K562 (cell line): Measurements from ENCODE around the gene POLN. TPM values are rescaled to one million over a fixed set of nuclear protein-coding genes. Genes with fewer than 3 reads are reported as not detected.

Experiments used
- CBX1 ChIP-seq: sonication (generic); IDR thresholded peaks from 2 replicates; pipeline ENCODE4 v1.6.1; 2016; ENCODE audit warnings: antibody characterized with exemption, low read depth, mild to moderate bottlenecking
- CCNT2 ChIP-seq: IDR thresholded peaks from 2 replicates; pipeline ENCODE4 v1.6.1; 2011; ENCODE audit warnings: borderline replicate concordance, low read depth, mild to moderate bottlenecking, moderate library complexity, mixed read lengths, low read length; ENCODE audit not compliant: insufficient read length; ENCODE audit errors: extremely low read depth
- COPS2 ChIP-seq: fragments of 450-650 bp; conservative IDR thresholded peaks from 2 replicates; pipeline ENCODE4 v1.6.1; 2016; ENCODE audit warnings: mild to moderate bottlenecking, moderate library complexity
- CREM ChIP-seq: IDR thresholded peaks from 2 replicates; pipeline ENCODE4 v1.6.1; 2014; ENCODE audit warnings: antibody characterized with exemption, low read depth
- KAT2B ChIP-seq: IDR thresholded peaks from one replicate; pipeline ENCODE4 v1.6.1; 2012; ENCODE audit warnings: low read depth, mild to moderate bottlenecking, control low read depth, inconsistent platforms, low read length, moderate library complexity
- NUFIP1 ChIP-seq: fragments of 450-650 bp; IDR thresholded peaks from 2 replicates; pipeline ENCODE4 v1.6.1; 2018; ENCODE audit not compliant: partially characterized antibody
- PML ChIP-seq: IDR thresholded peaks from 2 replicates; pipeline ENCODE4 v1.6.1; 2012; ENCODE audit warnings: low read length, inconsistent platforms
- PURB ChIP-seq: sonication (generic); formaldehyde crosslinking; IDR thresholded peaks from 2 replicates; pipeline ENCODE4 v1.9.0; 2021; ENCODE audit warnings: low read depth, mild to moderate bottlenecking, missing genetic modification reagents
- SP1 ChIP-seq: sonication (generic); formaldehyde crosslinking; IDR thresholded peaks from 2 replicates; pipeline ENCODE4 v1.8.1; 2022; ENCODE audit warnings: mild to moderate bottlenecking, missing genetic modification reagents
- TARDBP ChIP-seq: fragments of 450-650 bp; IDR thresholded peaks from 2 replicates; pipeline ENCODE4 v1.6.1; 2016
- polyA plus RNA-seq, 8 experiments: library from polyadenylated mRNA; depleted of rRNA in 4 of 8; stranded (reverse) in 5 of 8; unstranded in 3 of 8; fragments of >200 nt; fragmentation: Nextera tagmentation in 2 of 8; fragmentation: Illumina TruSeq in 1 of 8; extraction: Ambion mirVana in 2 of 8; extraction: Trizol in 1 of 8; gene quantifications; 2 replicates each; pipeline versions ENCODE4 v1.2.1 to v1.2.3, GENCODE V29; 2011 to 2014; ENCODE audit warnings: inconsistent platforms in 1 of 8, missing spikeins in 1 of 8
- total RNA-seq, 7 experiments: library from RNA; depleted of rRNA in 6 of 7; stranded (reverse); fragments of >200 nt in 6 of 7; fragmentation: Illumina TruSeq in 2 of 7; extraction: Trizol in 2 of 7; gene quantifications; 2 replicates each; pipeline versions ENCODE4 v1.2.1 to v1.2.3, GENCODE V29; 2011 to 2021; ENCODE audit warnings: low replicate concordance in 1 of 7
- TF ChIP-seq, protein P1 (sequence below), 2 experiments: fragments of 450-650 bp; IDR thresholded peaks; 2 replicates each; pipeline ENCODE4 v1.6.1; 2018; ENCODE audit warnings: mild to moderate bottlenecking in 2 of 2, low read depth in 1 of 2; ENCODE audit not compliant: partially characterized antibody in 2 of 2
- TF ChIP-seq, protein P2 (sequence below): fragments of 250-450 bp; sonication (Bioruptor Pico); IDR thresholded peaks from 2 replicates; pipeline ENCODE4 v1.4.0; 2020; ENCODE audit warnings: borderline replicate concordance
- TF ChIP-seq, protein P3 (sequence below): fragments of 250-450 bp; sonication (Bioruptor Pico); IDR thresholded peaks from 2 replicates; pipeline ENCODE4 v1.6.1; 2021; ENCODE audit warnings: mild to moderate bottlenecking
- TF ChIP-seq, protein P4 (sequence below): fragments of 450-650 bp; IDR thresholded peaks from 2 replicates; pipeline ENCODE4 v1.6.1; 2016; ENCODE audit warnings: missing biosample characterization, missing genetic modification characterization
- TF ChIP-seq, protein P5 (sequence below): sonication (generic); formaldehyde crosslinking; IDR thresholded peaks from 2 replicates; pipeline ENCODE4 v1.8.0; 2022; ENCODE audit warnings: mild to moderate bottlenecking, missing genetic modification reagents

POLN gene
- total and polyA plus RNA-seq, 9 of the 15 experiments (the other 6 are each of a cell fraction or from before 2014, with no cell fraction given) = 0.08 to 0.91 (median 0.32) TPM

DNA sequence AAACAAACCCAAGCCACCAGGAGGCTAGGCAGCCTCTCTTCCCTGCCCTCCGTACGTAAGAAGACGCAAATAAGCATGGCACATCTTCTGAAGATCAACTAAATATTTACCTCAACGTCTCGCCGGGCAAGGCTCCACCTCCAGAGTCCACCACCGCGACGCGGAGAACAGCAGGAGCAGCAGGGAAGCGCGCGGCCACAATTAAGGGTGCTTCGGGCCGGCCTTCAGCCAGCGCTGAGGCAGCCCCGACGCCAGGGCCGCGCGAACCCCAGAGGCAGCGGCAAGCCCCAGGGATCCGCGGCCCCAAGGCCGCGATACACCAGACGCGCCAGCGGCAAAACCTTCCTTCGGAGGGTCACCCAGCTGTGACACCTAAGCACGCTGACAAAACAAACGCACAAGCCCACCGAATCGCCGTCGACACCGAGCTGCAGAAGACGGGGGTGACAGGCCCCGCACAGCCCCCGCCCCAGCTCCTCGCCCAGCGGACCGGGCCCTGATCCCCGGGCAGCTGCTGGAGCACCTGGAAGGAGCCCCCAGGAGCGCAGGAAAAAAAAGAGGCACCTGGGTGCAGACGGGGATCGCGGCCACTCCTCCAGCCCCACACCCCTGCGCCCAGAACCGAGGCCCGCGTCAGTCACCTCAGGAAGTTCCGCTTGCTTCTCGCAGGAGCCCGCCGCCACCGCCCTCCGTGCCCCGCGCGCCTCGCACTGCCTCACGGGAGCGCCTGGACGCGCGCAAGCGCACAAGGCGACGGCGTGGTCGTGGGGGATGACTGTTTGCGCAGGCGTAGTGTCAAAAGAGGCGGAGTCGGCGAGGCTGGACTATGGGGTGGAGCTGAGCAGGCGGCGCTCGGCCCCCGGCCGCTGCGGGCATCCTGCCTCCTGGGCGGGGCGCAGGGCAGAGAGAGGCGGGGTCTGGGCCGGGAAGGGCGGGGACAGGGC lies at the start of gene POLN, which contains the start of gene HAUS3 (continued):
- TF ChIP-seq, protein P1, sequence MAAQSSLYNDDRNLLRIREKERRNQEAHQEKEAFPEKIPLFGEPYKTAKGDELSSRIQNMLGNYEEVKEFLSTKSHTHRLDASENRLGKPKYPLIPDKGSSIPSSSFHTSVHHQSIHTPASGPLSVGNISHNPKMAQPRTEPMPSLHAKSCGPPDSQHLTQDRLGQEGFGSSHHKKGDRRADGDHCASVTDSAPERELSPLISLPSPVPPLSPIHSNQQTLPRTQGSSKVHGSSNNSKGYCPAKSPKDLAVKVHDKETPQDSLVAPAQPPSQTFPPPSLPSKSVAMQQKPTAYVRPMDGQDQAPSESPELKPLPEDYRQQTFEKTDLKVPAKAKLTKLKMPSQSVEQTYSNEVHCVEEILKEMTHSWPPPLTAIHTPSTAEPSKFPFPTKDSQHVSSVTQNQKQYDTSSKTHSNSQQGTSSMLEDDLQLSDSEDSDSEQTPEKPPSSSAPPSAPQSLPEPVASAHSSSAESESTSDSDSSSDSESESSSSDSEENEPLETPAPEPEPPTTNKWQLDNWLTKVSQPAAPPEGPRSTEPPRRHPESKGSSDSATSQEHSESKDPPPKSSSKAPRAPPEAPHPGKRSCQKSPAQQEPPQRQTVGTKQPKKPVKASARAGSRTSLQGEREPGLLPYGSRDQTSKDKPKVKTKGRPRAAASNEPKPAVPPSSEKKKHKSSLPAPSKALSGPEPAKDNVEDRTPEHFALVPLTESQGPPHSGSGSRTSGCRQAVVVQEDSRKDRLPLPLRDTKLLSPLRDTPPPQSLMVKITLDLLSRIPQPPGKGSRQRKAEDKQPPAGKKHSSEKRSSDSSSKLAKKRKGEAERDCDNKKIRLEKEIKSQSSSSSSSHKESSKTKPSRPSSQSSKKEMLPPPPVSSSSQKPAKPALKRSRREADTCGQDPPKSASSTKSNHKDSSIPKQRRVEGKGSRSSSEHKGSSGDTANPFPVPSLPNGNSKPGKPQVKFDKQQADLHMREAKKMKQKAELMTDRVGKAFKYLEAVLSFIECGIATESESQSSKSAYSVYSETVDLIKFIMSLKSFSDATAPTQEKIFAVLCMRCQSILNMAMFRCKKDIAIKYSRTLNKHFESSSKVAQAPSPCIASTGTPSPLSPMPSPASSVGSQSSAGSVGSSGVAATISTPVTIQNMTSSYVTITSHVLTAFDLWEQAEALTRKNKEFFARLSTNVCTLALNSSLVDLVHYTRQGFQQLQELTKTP (IDR thresholded peaks at IDR 0.05; ENCODE audit: low read depth in 1 of 2, partially characterized antibody in 2 of 2) = no peak
- TF ChIP-seq CCNT2 (peak; percentile 66), TARDBP (no peak), CBX1 (no peak; the same call in 1 of the 2 replicates), KAT2B (no peak), NUFIP1 (no peak), CREM (peak; percentile 60), PML (peak; percentile 69; the same call in 1 of the 2 replicates), SP1 (CRISPR knock-in tag) (peak; percentile 93), COPS2 (no peak), PURB (CRISPR knock-in tag) (no peak)
- TF ChIP-seq, protein P2, sequence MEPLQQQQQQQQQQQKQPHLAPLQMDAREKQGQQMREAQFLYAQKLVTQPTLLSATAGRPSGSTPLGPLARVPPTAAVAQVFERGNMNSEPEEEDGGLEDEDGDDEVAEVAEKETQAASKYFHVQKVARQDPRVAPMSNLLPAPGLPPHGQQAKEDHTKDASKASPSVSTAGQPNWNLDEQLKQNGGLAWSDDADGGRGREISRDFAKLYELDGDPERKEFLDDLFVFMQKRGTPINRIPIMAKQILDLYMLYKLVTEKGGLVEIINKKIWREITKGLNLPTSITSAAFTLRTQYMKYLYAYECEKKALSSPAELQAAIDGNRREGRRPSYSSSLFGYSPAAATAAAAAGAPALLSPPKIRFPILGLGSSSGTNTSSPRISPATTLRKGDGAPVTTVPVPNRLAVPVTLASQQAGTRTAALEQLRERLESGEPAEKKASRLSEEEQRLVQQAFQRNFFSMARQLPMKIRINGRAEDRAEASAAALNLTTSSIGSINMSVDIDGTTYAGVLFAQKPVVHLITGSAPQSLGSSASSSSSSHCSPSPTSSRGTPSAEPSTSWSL = no peak
- TF ChIP-seq, protein P3, sequence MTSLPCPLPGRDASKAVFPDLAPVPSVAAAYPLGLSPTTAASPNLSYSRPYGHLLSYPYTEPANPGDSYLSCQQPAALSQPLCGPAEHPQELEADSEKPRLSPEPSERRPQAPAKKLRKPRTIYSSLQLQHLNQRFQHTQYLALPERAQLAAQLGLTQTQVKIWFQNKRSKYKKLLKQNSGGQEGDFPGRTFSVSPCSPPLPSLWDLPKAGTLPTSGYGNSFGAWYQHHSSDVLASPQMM (CRISPR knock-in tag) = no peak
- TF ChIP-seq, protein P4, sequence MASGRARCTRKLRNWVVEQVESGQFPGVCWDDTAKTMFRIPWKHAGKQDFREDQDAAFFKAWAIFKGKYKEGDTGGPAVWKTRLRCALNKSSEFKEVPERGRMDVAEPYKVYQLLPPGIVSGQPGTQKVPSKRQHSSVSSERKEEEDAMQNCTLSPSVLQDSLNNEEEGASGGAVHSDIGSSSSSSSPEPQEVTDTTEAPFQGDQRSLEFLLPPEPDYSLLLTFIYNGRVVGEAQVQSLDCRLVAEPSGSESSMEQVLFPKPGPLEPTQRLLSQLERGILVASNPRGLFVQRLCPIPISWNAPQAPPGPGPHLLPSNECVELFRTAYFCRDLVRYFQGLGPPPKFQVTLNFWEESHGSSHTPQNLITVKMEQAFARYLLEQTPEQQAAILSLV (tag) = no peak
- TF ChIP-seq, protein P5, sequence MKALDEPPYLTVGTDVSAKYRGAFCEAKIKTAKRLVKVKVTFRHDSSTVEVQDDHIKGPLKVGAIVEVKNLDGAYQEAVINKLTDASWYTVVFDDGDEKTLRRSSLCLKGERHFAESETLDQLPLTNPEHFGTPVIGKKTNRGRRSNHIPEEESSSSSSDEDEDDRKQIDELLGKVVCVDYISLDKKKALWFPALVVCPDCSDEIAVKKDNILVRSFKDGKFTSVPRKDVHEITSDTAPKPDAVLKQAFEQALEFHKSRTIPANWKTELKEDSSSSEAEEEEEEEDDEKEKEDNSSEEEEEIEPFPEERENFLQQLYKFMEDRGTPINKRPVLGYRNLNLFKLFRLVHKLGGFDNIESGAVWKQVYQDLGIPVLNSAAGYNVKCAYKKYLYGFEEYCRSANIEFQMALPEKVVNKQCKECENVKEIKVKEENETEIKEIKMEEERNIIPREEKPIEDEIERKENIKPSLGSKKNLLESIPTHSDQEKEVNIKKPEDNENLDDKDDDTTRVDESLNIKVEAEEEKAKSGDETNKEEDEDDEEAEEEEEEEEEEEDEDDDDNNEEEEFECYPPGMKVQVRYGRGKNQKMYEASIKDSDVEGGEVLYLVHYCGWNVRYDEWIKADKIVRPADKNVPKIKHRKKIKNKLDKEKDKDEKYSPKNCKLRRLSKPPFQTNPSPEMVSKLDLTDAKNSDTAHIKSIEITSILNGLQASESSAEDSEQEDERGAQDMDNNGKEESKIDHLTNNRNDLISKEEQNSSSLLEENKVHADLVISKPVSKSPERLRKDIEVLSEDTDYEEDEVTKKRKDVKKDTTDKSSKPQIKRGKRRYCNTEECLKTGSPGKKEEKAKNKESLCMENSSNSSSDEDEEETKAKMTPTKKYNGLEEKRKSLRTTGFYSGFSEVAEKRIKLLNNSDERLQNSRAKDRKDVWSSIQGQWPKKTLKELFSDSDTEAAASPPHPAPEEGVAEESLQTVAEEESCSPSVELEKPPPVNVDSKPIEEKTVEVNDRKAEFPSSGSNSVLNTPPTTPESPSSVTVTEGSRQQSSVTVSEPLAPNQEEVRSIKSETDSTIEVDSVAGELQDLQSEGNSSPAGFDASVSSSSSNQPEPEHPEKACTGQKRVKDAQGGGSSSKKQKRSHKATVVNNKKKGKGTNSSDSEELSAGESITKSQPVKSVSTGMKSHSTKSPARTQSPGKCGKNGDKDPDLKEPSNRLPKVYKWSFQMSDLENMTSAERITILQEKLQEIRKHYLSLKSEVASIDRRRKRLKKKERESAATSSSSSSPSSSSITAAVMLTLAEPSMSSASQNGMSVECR (CRISPR knock-in tag) = peak; percentile 72
